H9 (cell line): ENCODE data around the gene VRK1. TPM values are rescaled to one million over a fixed set of nuclear protein-coding genes. Genes with fewer than 3 reads are reported as not detected.

Source experiments
- DNase-seq: peaks from one replicate; pipeline ENCODE4 v3.0.0-alpha.2; 2017
- H2AFZ ChIP-seq: one replicate; pipeline ENCODE4 v1.6.1; 2013; ENCODE audit warnings: mild to moderate bottlenecking, low read length, control low read depth, moderate library complexity
- H2AK5ac ChIP-seq: 2 replicates; pipeline ENCODE4 v1.6.1; 2013; ENCODE audit warnings: low read length, control low read depth, mixed read lengths; ENCODE audit not compliant: insufficient read length
- H2BK120ac ChIP-seq: one replicate; pipeline ENCODE4 v1.6.1; 2013; ENCODE audit warnings: low read depth, mild to moderate bottlenecking, low read length, control low read depth, inconsistent platforms; ENCODE audit not compliant: poor library complexity, severe bottlenecking
- H2BK12ac ChIP-seq: 2 replicates; pipeline ENCODE4 v1.6.1; 2013; ENCODE audit warnings: low read length, control low read depth, mixed read lengths, low read depth; ENCODE audit not compliant: insufficient read length
- H2BK15ac ChIP-seq: 2 replicates; pipeline ENCODE4 v1.6.1; 2013; ENCODE audit warnings: low read depth, low read length, control low read depth
- H2BK20ac ChIP-seq: one replicate; pipeline ENCODE4 v1.6.1; 2013; ENCODE audit warnings: low read depth, mild to moderate bottlenecking, low read length, control low read depth, inconsistent platforms; ENCODE audit not compliant: poor library complexity, severe bottlenecking
- H2BK5ac ChIP-seq: 2 replicates; pipeline ENCODE4 v1.6.1; 2013; ENCODE audit warnings: low read length, control low read depth, mixed read lengths; ENCODE audit not compliant: insufficient read length
- H3K14ac ChIP-seq: 2 replicates; pipeline ENCODE4 v1.6.1; 2013; ENCODE audit warnings: low read length, control low read depth; ENCODE audit not compliant: insufficient read depth
- H3K18ac ChIP-seq: 2 replicates; pipeline ENCODE4 v1.6.1; 2013; ENCODE audit warnings: low read depth, mild to moderate bottlenecking, mixed read lengths, low read length, control low read depth; ENCODE audit not compliant: insufficient read length
- H3K23ac ChIP-seq: 2 replicates; pipeline ENCODE4 v1.6.1; 2013; ENCODE audit warnings: low read length, control low read depth, mixed read lengths, low read depth; ENCODE audit not compliant: insufficient read length
- H3K23me2 ChIP-seq: 2 replicates; pipeline ENCODE4 v1.6.1; 2013; ENCODE audit warnings: low read depth, mild to moderate bottlenecking, mixed read lengths, low read length, control low read depth; ENCODE audit not compliant: insufficient read length, poor library complexity, severe bottlenecking
- H3K27ac ChIP-seq: 2 replicates; pipeline ENCODE4 v1.5.1; 2013; ENCODE audit warnings: low read length, control low read depth, mixed read lengths, low read depth; ENCODE audit not compliant: insufficient read length
- H3K27me3 ChIP-seq: 2 replicates; pipeline ENCODE4 v1.6.1; 2013; ENCODE audit warnings: low read length, control low read depth, inconsistent platforms; ENCODE audit not compliant: insufficient read depth
- H3K4ac ChIP-seq: 2 replicates; pipeline ENCODE4 v1.6.1; 2013; ENCODE audit warnings: low read depth, mild to moderate bottlenecking, control low read depth, inconsistent platforms, low read length, moderate library complexity
- H3K4me1 ChIP-seq: 2 replicates; pipeline ENCODE4 v1.6.1; 2013; ENCODE audit warnings: low read length, control low read depth, inconsistent platforms; ENCODE audit not compliant: insufficient read depth
- H3K4me2 ChIP-seq: 2 replicates; pipeline ENCODE4 v1.6.1; 2013; ENCODE audit warnings: low read length, control low read depth, mixed read lengths; ENCODE audit not compliant: insufficient read length, insufficient read depth
- H3K56ac ChIP-seq: 2 replicates; pipeline ENCODE4 v1.6.1; 2013; ENCODE audit warnings: low read depth, mild to moderate bottlenecking, mixed read lengths, low read length, control low read depth; ENCODE audit not compliant: insufficient read length
- H3K79me1 ChIP-seq: 2 replicates; pipeline ENCODE4 v1.6.1; 2013; ENCODE audit warnings: low read depth, mild to moderate bottlenecking, moderate library complexity, low read length, control low read depth, inconsistent platforms; ENCODE audit not compliant: insufficient read depth, poor library complexity, severe bottlenecking
- H3K79me2 ChIP-seq: 2 replicates; pipeline ENCODE4 v1.6.1; 2013; ENCODE audit warnings: low read length, control low read depth, inconsistent platforms; ENCODE audit not compliant: insufficient read depth
- H3K9ac ChIP-seq: 2 replicates; pipeline ENCODE4 v1.6.1; 2013; ENCODE audit warnings: low read length, control low read depth, mixed read lengths; ENCODE audit not compliant: insufficient read length; ENCODE audit errors: extremely low read depth
- H3K9me3 ChIP-seq: one replicate; pipeline ENCODE4 v1.6.1; 2013; ENCODE audit warnings: low read depth, low read length, inconsistent platforms; ENCODE audit not compliant: control insufficient read depth
- H3T11ph ChIP-seq: one replicate; pipeline ENCODE4 v1.6.1; 2013; ENCODE audit warnings: mild to moderate bottlenecking, low read length, control low read depth, inconsistent platforms
- H4K20me1 ChIP-seq: one replicate; pipeline ENCODE4 v1.6.1; 2013; ENCODE audit not compliant: control insufficient read depth, insufficient read length, insufficient read depth
- H4K5ac ChIP-seq: 2 replicates; pipeline ENCODE4 v1.6.1; 2013; ENCODE audit warnings: low read depth, mild to moderate bottlenecking, mixed read lengths, low read length, control low read depth; ENCODE audit not compliant: insufficient read length
- H4K8ac ChIP-seq: replicated peaks from 2 replicates; pipeline ENCODE4 v1.6.1; 2013; ENCODE audit warnings: low read length, control low read depth, mixed read lengths, low read depth; ENCODE audit not compliant: insufficient read length
- H4K91ac ChIP-seq: 2 replicates; pipeline ENCODE4 v1.6.1; 2013; ENCODE audit warnings: low read depth, mild to moderate bottlenecking, moderate library complexity, mixed read lengths, low read length, control low read depth; ENCODE audit not compliant: insufficient read length
- H3K27ac Mint-ChIP-seq, 3 experiments: 2 replicates in 2 of 3; 3 replicates in 1 of 3; pipeline ENCODE4 v1.8.0; 2020 to 2021; ENCODE audit warnings: mixed read lengths in 3 of 3, mild to moderate bottlenecking in 1 of 3, moderate library complexity in 1 of 3
- H3K27me3 Mint-ChIP-seq: 2 replicates; pipeline ENCODE4 v1.8.0; 2021; ENCODE audit warnings: low read depth, mild to moderate bottlenecking, moderate library complexity, mixed read lengths
- H3K36me3 Mint-ChIP-seq, 3 experiments: 2 replicates in 2 of 3; 3 replicates in 1 of 3; pipeline ENCODE4 v1.8.0; 2020 to 2021; ENCODE audit warnings: low read depth in 3 of 3, mixed read lengths in 3 of 3; ENCODE audit not compliant: insufficient read depth in 1 of 3
- H3K4me1 Mint-ChIP-seq, 2 experiments: 2 replicates each; pipeline ENCODE4 v1.8.0; 2020; ENCODE audit warnings: mixed read lengths in 2 of 2
- H3K4me3 Mint-ChIP-seq, 2 experiments: 2 replicates in 1 of 2; 3 replicates in 1 of 2; pipeline ENCODE4 v1.8.0; 2020 to 2021; ENCODE audit warnings: mild to moderate bottlenecking in 2 of 2, mixed read lengths in 2 of 2, moderate library complexity in 1 of 2
- H3K9me3 Mint-ChIP-seq, 2 experiments: 2 replicates in 1 of 2; 3 replicates in 1 of 2; pipeline ENCODE4 v1.8.0; 2020; ENCODE audit warnings: mild to moderate bottlenecking in 2 of 2, mixed read lengths in 2 of 2, moderate library complexity in 1 of 2
- WGBS: extraction: QIAGEN DNeasy Blood & Tissue Kit; methylation state at CpG from one replicate; pipeline ENCODE4 v1.1.7; 2013; ENCODE audit warnings: missing lambda C conversion rate, low lambda C conversion rate, mixed read lengths; ENCODE audit not compliant: insufficient read length; ENCODE audit errors: extremely low coverage; 5-methylcytosine and 5-hydroxymethylcytosine counted together
- total RNA-seq: library from RNA; stranded (reverse); gene quantifications from 2 replicates; pipeline ENCODE4 v1.2.1, GENCODE V29; 2021
- TF ChIP-seq, protein P1 (sequence below): fragments of 200-600 bp; sonication (generic); conservative IDR thresholded peaks from 3 replicates; pipeline ENCODE4 v1.8.0; 2021; ENCODE audit warnings: antibody characterized with exemption, mild to moderate bottlenecking

The VRK1 gene
- total RNA-seq, 1 experiment from 2014 or later, result 55.7 TPM

DNA sequence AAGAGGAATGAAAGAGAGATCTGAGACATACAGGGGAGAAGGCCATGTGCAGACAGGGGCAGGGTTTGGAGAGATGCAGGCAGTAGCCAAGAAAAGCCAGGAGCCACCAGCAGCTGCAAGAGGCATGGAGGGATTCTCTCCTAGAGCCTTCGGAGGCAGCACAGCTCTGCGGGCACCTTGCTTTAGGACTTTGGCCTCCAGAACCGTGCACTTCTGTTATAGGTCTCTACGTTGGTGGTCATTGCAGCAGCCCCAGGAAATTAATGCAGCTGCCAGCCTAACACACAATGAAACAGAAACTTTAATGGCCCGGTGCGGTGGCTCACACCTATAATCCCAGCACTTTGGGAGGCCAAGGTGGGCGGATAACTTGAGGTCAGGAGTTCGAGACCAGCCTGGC, 14.7 kb upstream of the VRK1 start:
- Histone ChIP-seq H2AFZ (no peak overlapping the region), H4K5ac (no peak overlapping the region), H3K23ac (no peak overlapping the region), H2BK12ac (no peak overlapping the region), H3K4ac (no peak overlapping the region), H2BK5ac (no peak overlapping the region), H2BK20ac (no peak overlapping the region), H2BK120ac (no peak overlapping the region), H3K4me2 (no peak overlapping the region), H3K9ac (no peak overlapping the region), H4K20me1 (no peaks in the 10 kb centered on the region), H4K8ac (no peak overlapping the region), H3K18ac (no peak overlapping the region), H3T11ph (no peak overlapping the region), H3K56ac (no peak overlapping the region), H2BK15ac (no peak overlapping the region), H4K91ac (no peak overlapping the region), H3K14ac (no peak overlapping the region), H3K9me3 (no peaks in the 10 kb centered on the region), H3K27me3 (no peaks in the 10 kb centered on the region), H3K79me2 (no peaks in the 10 kb centered on the region), H2AK5ac (no peak overlapping the region), H3K4me1 (no peaks in the 10 kb centered on the region), H3K79me1 (no peaks in the 10 kb centered on the region), H3K27ac (no peak overlapping the region), H3K23me2 (no peaks in the 10 kb centered on the region)
- WGBS, result no CpG with 5 or more reads among the region's 8 CpGs
- Mint-ChIP-seq H3K27me3 (peaks cover 6% of the 10 kb centered on the region), H3K4me3 (no peak overlapping the region), H3K4me1 (no peaks in the 10 kb centered on the region), H3K9me3 (no peaks in the 10 kb centered on the region), H3K27ac (no peak overlapping the region), H3K36me3 (no peaks in the 10 kb centered on the region)
- DNase-seq, result no peak
- TF ChIP-seq, protein P1, sequence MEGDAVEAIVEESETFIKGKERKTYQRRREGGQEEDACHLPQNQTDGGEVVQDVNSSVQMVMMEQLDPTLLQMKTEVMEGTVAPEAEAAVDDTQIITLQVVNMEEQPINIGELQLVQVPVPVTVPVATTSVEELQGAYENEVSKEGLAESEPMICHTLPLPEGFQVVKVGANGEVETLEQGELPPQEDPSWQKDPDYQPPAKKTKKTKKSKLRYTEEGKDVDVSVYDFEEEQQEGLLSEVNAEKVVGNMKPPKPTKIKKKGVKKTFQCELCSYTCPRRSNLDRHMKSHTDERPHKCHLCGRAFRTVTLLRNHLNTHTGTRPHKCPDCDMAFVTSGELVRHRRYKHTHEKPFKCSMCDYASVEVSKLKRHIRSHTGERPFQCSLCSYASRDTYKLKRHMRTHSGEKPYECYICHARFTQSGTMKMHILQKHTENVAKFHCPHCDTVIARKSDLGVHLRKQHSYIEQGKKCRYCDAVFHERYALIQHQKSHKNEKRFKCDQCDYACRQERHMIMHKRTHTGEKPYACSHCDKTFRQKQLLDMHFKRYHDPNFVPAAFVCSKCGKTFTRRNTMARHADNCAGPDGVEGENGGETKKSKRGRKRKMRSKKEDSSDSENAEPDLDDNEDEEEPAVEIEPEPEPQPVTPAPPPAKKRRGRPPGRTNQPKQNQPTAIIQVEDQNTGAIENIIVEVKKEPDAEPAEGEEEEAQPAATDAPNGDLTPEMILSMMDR, result no peak
